B cell (primary cell): ENCODE results near the gene PREX1. TPM values are rescaled to one million over a fixed set of nuclear protein-coding genes. Genes with fewer than 3 reads are reported as not detected.

Experiments used
- ATAC-seq: fragments of 200-7000 bp; cut with Tn5 transposase; one replicate; pipeline ENCODE4 v1.10.0; 2021; ENCODE audit warnings: low read depth, mild to moderate bottlenecking, moderate number of reproducible peaks, moderate library complexity
- CTCF ChIA-PET: fragments of 350-600 bp; sonication (Branson Sonifier 250); formaldehyde crosslinking; loops from one replicate; lab custom pipeline; 2021; ENCODE audit warnings: antibody characterized with exemption, inconsistent platforms; lab: Charles Lee
- POLR2A ChIA-PET: fragments of 350-600 bp; sonication (Branson Sonifier 250); formaldehyde crosslinking; loops from one replicate; lab custom pipeline; 2021; ENCODE audit warnings: antibody characterized with exemption; lab: Charles Lee
- DNase-seq: peaks from one replicate; pipeline ENCODE4 v3.0.0; 2013
- H2AFZ ChIP-seq: 2 replicates; pipeline ENCODE4 v1.6.1; 2012; ENCODE audit warnings: mild to moderate bottlenecking, low read depth, low read length; ENCODE audit not compliant: insufficient read depth, poor library complexity, severe bottlenecking
- H3K27ac ChIP-seq, 2 donors: 1 replicate in 1 of 2; 2 replicates in 1 of 2; pipeline ENCODE4 v1.5.1; 2012 to 2013; ENCODE audit warnings: low read length in 2 of 2, mild to moderate bottlenecking in 2 of 2, moderate library complexity in 1 of 2
- H3K27me3 ChIP-seq, 4 experiments: fragments of 200-600 bp in 1 of 4; sonication (generic) in 1 of 4; replicated peaks in 1 of 4; 1 replicate in 2 of 4; 2 replicates in 2 of 4; pipeline versions ENCODE4 v1.6.1 to v1.7.0; 2013 to 2016; ENCODE audit warnings: low read length in 3 of 4, mild to moderate bottlenecking in 2 of 4, mixed read lengths in 1 of 4, moderate library complexity in 1 of 4; ENCODE audit not compliant: insufficient read depth in 4 of 4, control insufficient read depth in 3 of 4; ENCODE audit errors: control extremely low read depth in 1 of 4
- H3K36me3 ChIP-seq, 2 experiments: replicated peaks in 1 of 2; 1 replicate in 1 of 2; 2 replicates in 1 of 2; pipeline versions ENCODE4 v1.6.1 to v1.7.1; 2013; ENCODE audit warnings: low read length in 1 of 2; ENCODE audit not compliant: insufficient read depth in 2 of 2, control insufficient read depth in 1 of 2; ENCODE audit errors: control extremely low read depth in 1 of 2, extremely low read depth in 1 of 2
- H3K4me1 ChIP-seq, 2 donors: fragments of 200-600 bp in 1 of 2; sonication (generic) in 1 of 2; 1 replicate in 1 of 2; 2 replicates in 1 of 2; pipeline versions ENCODE4 v1.5.1 to v1.6.1; 2013 to 2017; ENCODE audit warnings: low read length in 2 of 2; ENCODE audit not compliant: control insufficient read depth in 2 of 2, insufficient read depth in 2 of 2
- H3K4me2 ChIP-seq: replicated peaks from 2 replicates; pipeline ENCODE3; 2012; ENCODE audit warnings: mild to moderate bottlenecking, low read depth, low read length; ENCODE audit not compliant: poor library complexity, severe bottlenecking
- H3K4me3 ChIP-seq, 5 experiments: fragments of 200-600 bp in 1 of 5; sonication (generic) in 1 of 5; 1 replicate in 3 of 5; 2 replicates in 2 of 5; pipeline versions ENCODE4 v1.5.1 to v1.7.0; 2011 to 2016; ENCODE audit warnings: low read length in 4 of 5, mild to moderate bottlenecking in 4 of 5, low read depth in 2 of 5, control low read depth in 1 of 5, moderate library complexity in 1 of 5; ENCODE audit not compliant: insufficient read depth in 1 of 5; ENCODE audit errors: control extremely low read depth in 1 of 5, extremely low read depth in 1 of 5
- H3K79me2 ChIP-seq: fragments of 200-600 bp; sonication (generic); one replicate; pipeline ENCODE4 v1.6.0; 2016; ENCODE audit warnings: low read length; ENCODE audit not compliant: control insufficient read depth, insufficient read depth
- H3K9ac ChIP-seq: fragments of 200-600 bp; sonication (generic); 2 replicates; pipeline ENCODE4 v1.6.1; 2017; ENCODE audit warnings: mild to moderate bottlenecking, low read length, moderate library complexity
- H3K9me3 ChIP-seq, 3 donors: one replicate each; pipeline versions ENCODE4 v1.6.1 to v1.7.1; 2013; ENCODE audit warnings: low read length in 2 of 3; ENCODE audit not compliant: control insufficient read depth in 2 of 3, insufficient read depth in 1 of 3; ENCODE audit errors: control extremely low read depth in 1 of 3
- H4K20me1 ChIP-seq: 2 replicates; pipeline ENCODE4 v1.6.0; 2012; ENCODE audit warnings: mild to moderate bottlenecking, low read length; ENCODE audit not compliant: insufficient read depth, control insufficient read depth, poor library complexity, severe bottlenecking
- H3K27ac Mint-ChIP-seq: one replicate; pipeline ENCODE4 v1.8.0; 2021; ENCODE audit warnings: mixed read lengths
- H3K27me3 Mint-ChIP-seq: one replicate; pipeline ENCODE4 v1.8.0; 2021; ENCODE audit warnings: mixed read lengths
- H3K4me1 Mint-ChIP-seq: one replicate; pipeline ENCODE4 v1.8.0; 2021; ENCODE audit warnings: mixed read lengths
- H3K4me3 Mint-ChIP-seq: one replicate; pipeline ENCODE4 v1.8.0; 2021; ENCODE audit warnings: mixed read lengths
- H3K9me3 Mint-ChIP-seq: one replicate; pipeline ENCODE4 v1.8.0; 2022; ENCODE audit warnings: mixed read lengths; ENCODE audit not compliant: insufficient read depth
- EZH2 ChIP-seq: IDR thresholded peaks from 2 replicates; pipeline ENCODE4 v1.6.1; 2012; ENCODE audit warnings: borderline replicate concordance, low read depth, mild to moderate bottlenecking, moderate library complexity, low read length; ENCODE audit not compliant: insufficient read depth, poor library complexity, severe bottlenecking
- WGBS: methylation state at CpG from one replicate; pipeline ENCODE4 v1.1.5; 2013; ENCODE audit warnings: missing lambda C conversion rate; ENCODE audit not compliant: insufficient coverage; 5-methylcytosine and 5-hydroxymethylcytosine counted together
- intact Hi-C: fragments of 100-400 bp; cut with micrococcal nuclease; formaldehyde crosslinking; loops from one replicate; pipeline ENCODE4 v1.10.0; 2022
- polyA plus RNA-seq: library from polyadenylated mRNA; depleted of rRNA; stranded (reverse); fragments of >200 nt; gene quantifications from 2 replicates; pipeline ENCODE4 v1.2.3, GENCODE V29; 2012
- total RNA-seq, 2 donors: library from RNA; stranded (reverse); fragments of 120-200 nt in 1 of 2; gene quantifications; 1 replicate in 1 of 2; 2 replicates in 1 of 2; pipeline versions ENCODE4 v1.2.3 to v1.2.4, GENCODE V29; 2013 to 2022
- TF ChIP-seq, protein P1 (sequence below): fragments of 200-600 bp; IDR thresholded peaks from one replicate; pipeline ENCODE4 v1.8.0; 2022; ENCODE audit warnings: antibody characterized with exemption, mild to moderate bottlenecking

PREX1 gene
- total and polyA plus RNA-seq, 2 donors (not counting 1 experiment from before 2014, with no cell fraction given) = 79.1 to 99.4 TPM

DNA sequence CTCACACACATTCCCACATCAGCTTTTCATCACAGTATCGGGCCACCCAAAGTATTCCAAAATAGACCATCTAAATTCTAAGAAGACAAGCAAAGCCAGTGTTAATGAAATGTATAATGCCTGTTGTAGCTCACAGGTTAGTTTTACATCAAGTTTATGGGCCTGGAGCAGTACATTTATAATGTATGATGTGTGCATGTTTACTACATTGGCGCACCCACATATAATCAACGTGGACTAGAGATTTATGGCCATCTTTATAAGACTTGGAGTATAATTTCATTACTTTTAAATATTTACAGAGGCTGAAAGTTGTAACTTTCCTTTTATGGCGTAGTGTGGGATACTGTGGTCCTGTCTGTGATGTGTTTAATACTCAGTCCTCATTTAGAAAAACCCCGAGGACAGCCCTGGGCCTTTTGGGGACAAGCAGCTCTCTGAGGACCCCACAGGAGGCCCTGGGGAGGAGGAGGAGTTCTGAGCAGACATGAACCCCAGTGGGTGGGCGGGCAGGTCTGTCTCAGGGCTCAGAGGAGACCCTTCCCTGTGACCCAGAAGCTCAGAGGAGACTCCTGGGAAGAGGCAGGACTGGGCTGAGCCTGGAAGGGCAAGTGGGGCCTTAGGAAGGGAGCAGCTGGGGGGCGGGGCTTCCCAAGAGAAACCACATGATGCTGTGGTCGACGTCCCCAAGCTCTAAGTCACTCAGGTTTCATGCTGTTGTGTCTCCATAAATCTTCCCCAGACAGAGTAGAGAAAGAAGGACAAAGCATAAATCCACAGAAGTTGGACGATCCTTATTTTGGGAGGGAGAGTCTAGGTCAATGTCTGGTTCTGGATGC, 232.1 kb downstream of the PREX1 start:
- intact Hi-C loops = no loop called here
- Mint-ChIP-seq H3K4me3 (no peak overlapping the region), H3K27me3 (peaks cover 15% of the 10 kb centered on the region), H3K27ac (no peak overlapping the region), H3K4me1 (peaks cover 3% of the 10 kb centered on the region), H3K9me3 (no peaks in the 10 kb centered on the region)
- Histone ChIP-seq H3K36me3 (no peaks in the 10 kb centered on the region), H3K27ac (no peak overlapping the region), H3K9ac (no peak overlapping the region), H3K9me3 (peaks cover 0 to 5% (median 0%) of the 10 kb centered on the region in 3 donors), H4K20me1 (no peaks in the 10 kb centered on the region), H3K4me3 (no peak overlapping the region), H3K27me3 (peaks cover 0 to 4% (median 0%) of the 10 kb centered on the region in 4 experiments), H3K79me2 (no peaks in the 10 kb centered on the region), H3K4me1 (no peaks in the 10 kb centered on the region), H2AFZ (no peak overlapping the region), H3K4me2 (no peak overlapping the region)
- TF ChIP-seq EZH2 = no peak
- TF ChIP-seq, protein P1, sequence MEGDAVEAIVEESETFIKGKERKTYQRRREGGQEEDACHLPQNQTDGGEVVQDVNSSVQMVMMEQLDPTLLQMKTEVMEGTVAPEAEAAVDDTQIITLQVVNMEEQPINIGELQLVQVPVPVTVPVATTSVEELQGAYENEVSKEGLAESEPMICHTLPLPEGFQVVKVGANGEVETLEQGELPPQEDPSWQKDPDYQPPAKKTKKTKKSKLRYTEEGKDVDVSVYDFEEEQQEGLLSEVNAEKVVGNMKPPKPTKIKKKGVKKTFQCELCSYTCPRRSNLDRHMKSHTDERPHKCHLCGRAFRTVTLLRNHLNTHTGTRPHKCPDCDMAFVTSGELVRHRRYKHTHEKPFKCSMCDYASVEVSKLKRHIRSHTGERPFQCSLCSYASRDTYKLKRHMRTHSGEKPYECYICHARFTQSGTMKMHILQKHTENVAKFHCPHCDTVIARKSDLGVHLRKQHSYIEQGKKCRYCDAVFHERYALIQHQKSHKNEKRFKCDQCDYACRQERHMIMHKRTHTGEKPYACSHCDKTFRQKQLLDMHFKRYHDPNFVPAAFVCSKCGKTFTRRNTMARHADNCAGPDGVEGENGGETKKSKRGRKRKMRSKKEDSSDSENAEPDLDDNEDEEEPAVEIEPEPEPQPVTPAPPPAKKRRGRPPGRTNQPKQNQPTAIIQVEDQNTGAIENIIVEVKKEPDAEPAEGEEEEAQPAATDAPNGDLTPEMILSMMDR = no peak
- ATAC-seq = no peak
- DNase-seq = no peak
- ChIA-PET CTCF (interaction anchor here (0.9 kb wide), 1 partner anchor 25 kb away, joined by 3 read pairs; no protein-coding TSS in a partner anchor), POLR2A (no interaction called here)
- WGBS = 75% methylated on average over 2 of the region's 10 CpGs

DNA sequence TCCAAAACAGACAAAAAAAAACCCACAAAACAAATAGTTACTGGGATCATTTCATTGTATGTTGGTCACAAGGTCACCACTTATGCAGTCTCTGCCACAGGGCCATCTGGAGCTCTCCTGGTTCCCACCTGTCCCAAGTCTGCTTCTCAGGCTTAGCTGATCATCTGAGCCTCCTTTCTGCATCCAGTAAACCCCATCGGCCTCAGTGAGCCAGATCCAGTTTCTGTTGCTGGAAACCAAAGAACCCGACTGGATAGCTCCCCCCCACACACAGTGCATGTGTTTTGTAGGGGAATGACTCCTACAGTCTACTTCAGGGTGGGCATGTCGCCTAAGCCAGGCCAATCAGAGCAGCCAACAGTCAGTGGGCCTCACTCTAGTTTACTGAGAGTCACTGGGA, 233.3 kb downstream of the PREX1 start:
- Mint-ChIP-seq H3K9me3 (no peaks in the 10 kb centered on the region), H3K4me1 (no peaks in the 10 kb centered on the region), H3K27ac (no peak overlapping the region), H3K27me3 (peaks cover 9% of the 10 kb centered on the region), H3K4me3 (no peak overlapping the region)
- Histone ChIP-seq H3K4me2 (no peak overlapping the region), H4K20me1 (no peaks in the 10 kb centered on the region), H3K4me3 (no peak overlapping the region), H3K9me3 (peaks cover 0 to 5% (median 0%) of the 10 kb centered on the region in 3 donors), H3K9ac (no peak overlapping the region), H3K4me1 (no peaks in the 10 kb centered on the region), H3K27me3 (peaks cover 0 to 4% (median 0%) of the 10 kb centered on the region in 4 experiments), H3K79me2 (no peaks in the 10 kb centered on the region), H3K36me3 (no peaks in the 10 kb centered on the region), H3K27ac (no peak overlapping the region), H2AFZ (no peak overlapping the region)
- POLR2A ChIA-PET = no interaction called here
- TF ChIP-seq, protein P1 = no peak
- WGBS = 80% methylated on average over 1 of the region's 3 CpGs
- CTCF ChIA-PET = no interaction called here
- ATAC-seq = no peak
- DNase-seq = no peak
- intact Hi-C loops = no loop called here
